VCaP (cell line): ENCODE measurements around the gene CMTR1.

Source experiments
- H3K27ac ChIP-seq: fragments of 450-650 bp; 2 replicates; pipeline ENCODE4 v1.5.1; 2017
- CTCF ChIP-seq: fragments of 450-650 bp; conservative IDR thresholded peaks from 2 replicates; pipeline ENCODE4 v1.5.1; 2017; ENCODE audit warnings: mild to moderate bottlenecking, moderate library complexity

CMTR1 gene

GRCh38 chr6:37480951-37481534, 48.0 kb downstream of the CMTR1 start:
- no peak for TF ChIP-seq CTCF

DNA sequence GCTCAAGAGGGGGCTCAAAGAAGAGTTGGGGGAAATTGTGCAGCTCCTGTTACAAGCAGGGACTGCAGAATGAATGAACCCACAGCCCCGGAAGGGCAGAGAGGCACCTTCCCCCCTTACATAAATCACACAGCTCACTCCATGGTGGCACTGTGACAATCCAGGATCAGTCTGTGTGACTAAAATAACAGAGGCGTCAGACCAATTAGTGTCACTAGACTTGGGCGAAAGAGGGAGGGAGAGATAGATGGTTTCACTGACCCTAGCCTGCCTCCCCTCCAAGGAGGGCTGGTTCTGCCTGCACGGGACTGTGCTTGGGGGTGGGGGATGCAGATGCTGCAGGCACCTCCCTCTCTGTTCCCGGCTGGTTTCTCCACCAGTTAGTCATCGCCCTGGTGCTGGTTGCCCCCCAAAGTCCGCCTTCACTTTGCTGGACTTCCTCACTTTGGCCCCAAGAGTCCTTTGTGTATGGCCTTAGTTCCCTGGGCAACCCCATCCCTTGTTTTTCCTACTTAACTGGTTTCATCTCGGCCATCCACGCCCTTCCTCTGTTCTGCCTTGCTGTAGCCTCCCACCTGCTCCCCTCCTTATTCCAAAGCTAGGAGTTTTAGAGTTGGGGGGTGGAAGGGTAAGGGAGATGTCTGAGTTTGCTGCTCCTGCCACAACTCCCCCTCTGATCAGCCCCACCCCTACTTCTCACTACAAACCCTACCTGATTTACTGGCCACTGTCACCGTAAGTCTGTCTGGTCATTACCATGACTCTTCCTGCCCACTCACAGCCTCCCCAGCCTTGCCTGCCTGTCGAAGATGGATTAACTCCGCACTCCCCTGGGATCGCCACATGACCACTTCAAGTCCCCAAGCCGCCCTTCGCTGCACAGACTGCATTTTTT, 48.9 kb downstream of the CMTR1 start:
- no peak overlapping the region for H3K27ac ChIP-seq
- no peak for TF ChIP-seq CTCF

More at GRCh38 chr6:37480951-37481534, 48.0 kb downstream of the CMTR1 start:
- H3K27ac ChIP-seq: no peak overlapping the region

GRCh38 chr6:37482606-37483251, 49.7 kb downstream of the CMTR1 start:
- TF ChIP-seq CTCF: no peak
- H3K27ac ChIP-seq: no peak overlapping the region

DNA sequence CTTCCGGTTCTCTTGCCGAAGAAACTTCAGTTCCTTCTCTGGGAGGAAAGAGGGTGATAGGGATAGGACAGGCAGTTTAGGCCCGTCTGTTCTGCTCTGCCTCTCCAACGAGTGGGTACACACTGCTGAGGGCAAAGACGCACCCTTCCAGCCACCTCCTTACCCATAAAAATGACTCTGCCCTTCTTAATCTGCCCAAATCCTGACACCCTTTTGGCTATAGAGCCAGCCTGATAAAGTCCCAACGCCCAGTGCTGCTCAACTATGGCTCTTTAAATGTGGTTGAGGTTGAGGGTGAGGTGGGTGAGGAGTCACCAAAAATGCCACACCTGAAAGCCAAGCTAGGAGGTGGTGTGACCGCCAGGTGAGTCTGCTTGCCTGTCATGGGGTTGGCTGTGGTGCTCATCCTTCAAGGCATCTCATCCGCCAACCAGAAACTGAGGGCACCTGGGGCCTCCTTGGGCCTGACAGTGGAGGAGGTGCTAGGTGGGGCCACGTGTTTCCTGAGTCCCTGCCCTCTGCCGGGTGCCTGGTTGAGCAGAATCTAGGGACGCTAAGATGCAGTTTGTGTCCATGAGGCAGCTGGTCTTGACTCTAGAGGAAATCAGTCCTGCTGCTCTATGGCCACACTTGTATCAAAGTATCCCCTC, 50.4 kb downstream of the CMTR1 start:
- TF ChIP-seq CTCF: no peak
- no peak overlapping the region for H3K27ac ChIP-seq

DNA sequence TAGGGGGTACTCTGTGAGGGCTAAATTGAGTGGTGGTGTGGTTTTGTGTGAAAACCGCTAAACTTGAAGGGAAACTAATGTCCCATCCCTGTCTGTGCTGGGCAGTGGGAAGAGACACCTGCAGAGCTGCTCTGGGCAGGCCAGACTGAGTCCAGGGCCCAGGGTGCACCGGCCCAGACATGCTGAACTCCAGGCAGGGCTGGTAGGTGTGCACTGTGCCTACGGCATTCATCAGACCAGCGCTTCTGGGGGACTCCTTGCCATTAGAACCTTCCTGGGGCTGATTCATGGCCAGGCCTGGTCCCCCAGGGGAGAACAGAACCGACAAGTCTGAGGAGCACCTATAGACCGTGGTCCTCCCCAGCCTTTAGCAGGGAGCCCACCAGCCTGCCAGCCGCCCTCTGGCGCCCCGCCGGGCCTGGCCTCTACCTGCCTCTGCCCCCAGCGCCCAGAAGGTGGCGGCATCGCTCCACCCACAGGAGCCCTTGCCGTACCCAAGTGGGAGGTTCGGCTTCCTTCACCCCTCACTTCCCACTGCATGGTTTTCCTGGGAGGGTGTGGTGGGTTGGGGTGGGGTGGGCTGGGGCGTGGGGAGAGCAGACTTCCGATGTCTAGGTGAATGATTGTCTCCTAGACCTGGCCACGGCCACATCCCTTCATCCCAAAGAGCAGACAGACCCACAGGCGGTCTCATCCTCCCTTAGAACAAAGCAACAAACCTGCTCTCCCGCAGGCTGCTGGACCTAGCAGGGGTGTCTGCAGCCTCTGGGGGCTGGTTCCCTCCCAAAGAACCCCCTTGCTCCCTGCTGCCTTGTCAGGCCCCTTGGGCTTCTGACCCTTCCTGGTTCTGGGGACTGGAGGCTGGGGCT, 51.1 kb downstream of the CMTR1 start:
- H3K27ac ChIP-seq: no peak overlapping the region
- TF ChIP-seq CTCF: peak; percentile 93

DNA sequence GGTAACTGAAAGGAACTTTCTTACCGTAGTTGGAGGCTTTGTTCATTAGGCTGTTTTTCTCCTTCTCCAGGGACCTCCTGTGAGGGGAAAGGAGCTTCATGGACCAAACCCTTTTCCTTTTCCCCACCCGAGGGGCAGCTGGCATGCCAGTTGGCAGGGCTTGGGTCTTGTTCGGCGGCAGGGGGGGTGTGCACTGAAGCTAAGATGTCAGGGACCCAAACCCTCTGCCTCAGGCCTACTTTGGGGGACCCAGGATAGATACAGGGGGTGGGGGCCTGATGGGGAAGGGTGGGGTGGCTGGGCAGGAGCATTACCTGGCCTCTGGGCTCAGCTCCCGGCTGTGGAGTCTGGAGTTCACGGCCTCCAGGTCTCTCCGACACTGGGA, 51.8 kb downstream of the CMTR1 start:
- TF ChIP-seq CTCF: no peak
- no peak overlapping the region for H3K27ac ChIP-seq
